HG02970 (cell line): ENCODE results near the gene TOR4A.

Experiments used
- ATAC-seq: cut with Tn5 transposase; IDR thresholded peaks from one replicate; pipeline ENCODE4 v1.9.1; 2021; ENCODE audit warnings: mild to moderate bottlenecking, moderate library complexity, moderate number of reproducible peaks; ENCODE audit not compliant: unreplicated experiment, low FRiP score

The TOR4A gene

DNA sequence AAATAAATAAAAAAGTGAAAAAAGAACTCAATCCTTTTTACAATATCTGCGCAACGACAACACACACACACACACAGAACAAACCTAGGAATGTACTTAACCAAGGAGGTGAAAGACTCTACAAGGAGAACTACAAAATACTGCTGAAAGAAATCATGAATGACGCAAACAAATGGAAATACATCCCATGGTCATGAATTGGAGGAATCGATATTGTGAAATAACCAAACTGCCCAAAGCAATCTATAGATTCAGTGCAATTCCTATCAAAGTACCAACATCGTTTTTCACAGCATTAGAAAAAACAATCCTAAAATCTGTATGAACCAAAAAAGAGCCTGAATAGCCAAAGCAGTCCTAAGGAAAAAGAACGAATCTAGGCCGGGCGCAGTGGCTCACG, 54.4 kb downstream of the TOR4A start:
- ATAC-seq, result no peak
